ENCODE measurements around the gene MT1B. TPM values are rescaled to one million over a fixed set of nuclear protein-coding genes. Genes with fewer than 3 reads are reported as not detected.

The MT1B gene
- total RNA-seq = not detected
- 1 to 10 TPM in 1 of 2 donors, not detected in 1; 1.1 TPM for polyA plus RNA-seq (ENCODE audit: insufficient read length in 2 of 2)
- long read RNA-seq, donor 1 = 0 reads
- long read RNA-seq, donor 2 = 0 reads
- long read RNA-seq, donor 3 = 0 reads
- long read RNA-seq, donor 4 = 0 reads

- Histone ChIP-seq H3K9me3 (ENCODE audit: control insufficient read depth, insufficient read depth, low read length) (no peaks in the 10 kb centered on the region), H3K27ac (ENCODE audit: low read depth, low read length) (no peak within 1 kb of the TSS), H3K36me3 (ENCODE audit: control insufficient read depth, insufficient read depth, low read length) (no peaks in the 10 kb centered on the region), H3K4me3 (ENCODE audit: low read depth, low read length) (no peak within 1 kb of the TSS), H3K4me1 (ENCODE audit: control insufficient read depth, insufficient read depth, low read length) (no peaks in the 10 kb centered on the region), H3K27me3 (ENCODE audit: control insufficient read depth, insufficient read depth, low read length) (peaks cover 31% of the 10 kb centered on the region)
- no peak for DNase-seq (ENCODE audit: low read depth in 4 of 6, low spot score in 6 of 6)
- WGBS (ENCODE audit: insufficient coverage) = 64% methylated on average over 7 of the region's 7 CpGs
Measured at GRCh38 chr16:56651586-56651985, at the start of gene MT1B. Gene MT1B, plus strand, starts transcription at chr16:56651886. Its CDS starts 68 bp downstream, at chr16:56651954.

GRCh38 chr16:56603589-56603988, 48.1 kb upstream of the MT1B start:
- WGBS (ENCODE audit: insufficient coverage) = 65% methylated on average over 3 of the region's 4 CpGs
- no peaks in the 10 kb centered on the region for H3K36me3 ChIP-seq (ENCODE audit: control insufficient read depth, insufficient read depth, low read length)
- H3K27ac ChIP-seq (ENCODE audit: low read depth, low read length) = no peak overlapping the region
- no peak overlapping the region for H3K4me3 ChIP-seq (ENCODE audit: low read depth, low read length)
- DNase-seq (ENCODE audit: low read depth in 4 of 6, low spot score in 6 of 6) = peak in 2 of 6 donors; percentile 61 to 66
- H3K27me3 ChIP-seq (ENCODE audit: control insufficient read depth, insufficient read depth, low read length) = no peaks in the 10 kb centered on the region
- peaks cover 33% of the 10 kb centered on the region for H3K4me1 ChIP-seq (ENCODE audit: control insufficient read depth, insufficient read depth, low read length)
- no peaks in the 10 kb centered on the region for H3K9me3 ChIP-seq (ENCODE audit: control insufficient read depth, insufficient read depth, low read length)

DNA sequence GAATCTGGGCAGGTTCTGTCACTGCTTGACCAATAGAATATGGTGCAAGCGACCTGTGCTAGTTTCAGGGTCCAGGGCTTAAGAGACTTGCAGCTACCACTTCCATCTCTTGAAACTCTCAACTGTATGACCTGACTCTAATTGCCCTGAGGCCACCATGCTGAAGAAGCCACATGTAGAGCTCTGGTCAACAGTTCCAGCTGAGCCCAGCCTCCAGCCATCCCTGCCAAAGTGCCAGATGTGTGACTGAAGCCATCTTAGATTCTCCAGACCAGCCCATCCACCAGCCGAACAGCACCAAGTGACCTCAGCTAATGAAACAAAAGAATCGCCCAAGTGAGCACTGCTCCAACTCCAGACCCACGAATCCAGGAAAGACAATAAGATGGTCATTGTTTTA, 46.7 kb upstream of the MT1B start:
- 100% methylated on average over 2 of the region's 4 CpGs for WGBS (ENCODE audit: insufficient coverage)
- Histone ChIP-seq H3K27me3 (ENCODE audit: control insufficient read depth, insufficient read depth, low read length) (peaks cover 11% of the 10 kb centered on the region), H3K9me3 (ENCODE audit: control insufficient read depth, insufficient read depth, low read length) (no peaks in the 10 kb centered on the region), H3K36me3 (ENCODE audit: control insufficient read depth, insufficient read depth, low read length) (no peaks in the 10 kb centered on the region), H3K4me1 (ENCODE audit: control insufficient read depth, insufficient read depth, low read length) (peaks cover 43% of the 10 kb centered on the region), H3K27ac (ENCODE audit: low read depth, low read length) (no peak overlapping the region), H3K4me3 (ENCODE audit: low read depth, low read length) (no peak overlapping the region)
- no peak for DNase-seq (ENCODE audit: low read depth in 4 of 6, low spot score in 6 of 6)

- DNase-seq (ENCODE audit: low read depth in 4 of 6, low spot score in 6 of 6) = no peak
- Histone ChIP-seq H3K36me3 (ENCODE audit: control insufficient read depth, insufficient read depth, low read length) (no peaks in the 10 kb centered on the region), H3K4me1 (ENCODE audit: control insufficient read depth, insufficient read depth, low read length) (peaks cover 47% of the 10 kb centered on the region), H3K9me3 (ENCODE audit: control insufficient read depth, insufficient read depth, low read length) (no peaks in the 10 kb centered on the region), H3K27me3 (ENCODE audit: control insufficient read depth, insufficient read depth, low read length) (peaks cover 15% of the 10 kb centered on the region), H3K27ac (ENCODE audit: low read depth, low read length) (no peak overlapping the region), H3K4me3 (ENCODE audit: low read depth, low read length) (no peak overlapping the region)
- no CpG with 5 or more reads among the region's 1 CpG for WGBS (ENCODE audit: insufficient coverage)
Measured at GRCh38 chr16:56605475-56605874, 46.2 kb upstream of the MT1B start.

DNA sequence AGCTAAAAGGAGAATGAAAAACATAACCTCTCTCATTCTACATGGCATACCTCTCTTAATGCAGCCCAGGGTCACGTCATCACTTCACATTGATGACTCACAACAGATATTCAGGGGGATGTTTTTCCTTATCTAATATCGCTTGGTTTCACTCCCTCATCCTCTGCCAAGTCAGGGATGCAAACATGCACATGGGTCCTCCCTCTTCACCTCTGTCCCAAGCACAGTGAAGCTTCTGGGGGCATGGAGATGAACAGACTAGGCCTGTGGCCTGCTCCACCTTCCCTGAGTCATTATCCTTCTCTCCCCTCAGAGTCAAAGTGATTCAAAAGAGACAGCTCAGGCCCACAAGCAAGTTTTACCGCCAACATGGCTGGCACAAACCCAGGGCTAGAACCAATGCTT, 45.6 kb upstream of the MT1B start:
- Histone ChIP-seq H3K36me3 (ENCODE audit: control insufficient read depth, insufficient read depth, low read length) (no peaks in the 10 kb centered on the region), H3K9me3 (ENCODE audit: control insufficient read depth, insufficient read depth, low read length) (no peaks in the 10 kb centered on the region), H3K4me3 (ENCODE audit: low read depth, low read length) (no peak overlapping the region), H3K27ac (ENCODE audit: low read depth, low read length) (peak overlapping the region; percentile 87), H3K27me3 (ENCODE audit: control insufficient read depth, insufficient read depth, low read length) (peaks cover 21% of the 10 kb centered on the region), H3K4me1 (ENCODE audit: control insufficient read depth, insufficient read depth, low read length) (peaks cover 43% of the 10 kb centered on the region)
- WGBS (ENCODE audit: insufficient coverage) = 82% methylated on average over 2 of the region's 3 CpGs
- no peak for DNase-seq (ENCODE audit: low read depth in 4 of 6, low spot score in 6 of 6)

- peak in 2 of 6 donors; percentile 30 to 77 for DNase-seq (ENCODE audit: low read depth in 4 of 6, low spot score in 6 of 6)
- Histone ChIP-seq H3K27me3 (ENCODE audit: control insufficient read depth, insufficient read depth, low read length) (peaks cover 24% of the 10 kb centered on the region), H3K36me3 (ENCODE audit: control insufficient read depth, insufficient read depth, low read length) (no peaks in the 10 kb centered on the region), H3K9me3 (ENCODE audit: control insufficient read depth, insufficient read depth, low read length) (no peaks in the 10 kb centered on the region), H3K27ac (ENCODE audit: low read depth, low read length) (peak overlapping the region; percentile 87), H3K4me1 (ENCODE audit: control insufficient read depth, insufficient read depth, low read length) (peaks cover 42% of the 10 kb centered on the region), H3K4me3 (ENCODE audit: low read depth, low read length) (no peak overlapping the region)
- WGBS (ENCODE audit: insufficient coverage) = 65% methylated on average over 2 of the region's 8 CpGs
Measured at GRCh38 chr16:56606476-56607108, 45.1 kb upstream of the MT1B start.

- peaks cover 26% of the 10 kb centered on the region for H3K27me3 ChIP-seq (ENCODE audit: control insufficient read depth, insufficient read depth, low read length)
- peak overlapping the region; percentile 87 for H3K27ac ChIP-seq (ENCODE audit: low read depth, low read length)
- peaks cover 42% of the 10 kb centered on the region for H3K4me1 ChIP-seq (ENCODE audit: control insufficient read depth, insufficient read depth, low read length)
- H3K36me3 ChIP-seq (ENCODE audit: control insufficient read depth, insufficient read depth, low read length) = no peaks in the 10 kb centered on the region
- peak in 1 of 6 donors; percentile 48 for DNase-seq (ENCODE audit: low read depth in 4 of 6, low spot score in 6 of 6)
- no peak overlapping the region for H3K4me3 ChIP-seq (ENCODE audit: low read depth, low read length)
- no peaks in the 10 kb centered on the region for H3K9me3 ChIP-seq (ENCODE audit: control insufficient read depth, insufficient read depth, low read length)
- 80% methylated on average over 13 of the region's 14 CpGs for WGBS (ENCODE audit: insufficient coverage)
Measured at GRCh38 chr16:56607109-56607618, 44.5 kb upstream of the MT1B start.

GRCh38 chr16:56607675-56608042, 44.0 kb upstream of the MT1B start:
- Histone ChIP-seq H3K4me3 (ENCODE audit: low read depth, low read length) (peak overlapping the region; percentile 47), H3K36me3 (ENCODE audit: control insufficient read depth, insufficient read depth, low read length) (no peaks in the 10 kb centered on the region), H3K4me1 (ENCODE audit: control insufficient read depth, insufficient read depth, low read length) (peaks cover 42% of the 10 kb centered on the region), H3K9me3 (ENCODE audit: control insufficient read depth, insufficient read depth, low read length) (no peaks in the 10 kb centered on the region), H3K27me3 (ENCODE audit: control insufficient read depth, insufficient read depth, low read length) (peaks cover 26% of the 10 kb centered on the region), H3K27ac (ENCODE audit: low read depth, low read length) (peak overlapping the region; percentile 87)
- DNase-seq (ENCODE audit: low read depth in 4 of 6, low spot score in 6 of 6) = no peak
- no CpG with 5 or more reads among the region's 2 CpGs for WGBS (ENCODE audit: insufficient coverage)

DNA sequence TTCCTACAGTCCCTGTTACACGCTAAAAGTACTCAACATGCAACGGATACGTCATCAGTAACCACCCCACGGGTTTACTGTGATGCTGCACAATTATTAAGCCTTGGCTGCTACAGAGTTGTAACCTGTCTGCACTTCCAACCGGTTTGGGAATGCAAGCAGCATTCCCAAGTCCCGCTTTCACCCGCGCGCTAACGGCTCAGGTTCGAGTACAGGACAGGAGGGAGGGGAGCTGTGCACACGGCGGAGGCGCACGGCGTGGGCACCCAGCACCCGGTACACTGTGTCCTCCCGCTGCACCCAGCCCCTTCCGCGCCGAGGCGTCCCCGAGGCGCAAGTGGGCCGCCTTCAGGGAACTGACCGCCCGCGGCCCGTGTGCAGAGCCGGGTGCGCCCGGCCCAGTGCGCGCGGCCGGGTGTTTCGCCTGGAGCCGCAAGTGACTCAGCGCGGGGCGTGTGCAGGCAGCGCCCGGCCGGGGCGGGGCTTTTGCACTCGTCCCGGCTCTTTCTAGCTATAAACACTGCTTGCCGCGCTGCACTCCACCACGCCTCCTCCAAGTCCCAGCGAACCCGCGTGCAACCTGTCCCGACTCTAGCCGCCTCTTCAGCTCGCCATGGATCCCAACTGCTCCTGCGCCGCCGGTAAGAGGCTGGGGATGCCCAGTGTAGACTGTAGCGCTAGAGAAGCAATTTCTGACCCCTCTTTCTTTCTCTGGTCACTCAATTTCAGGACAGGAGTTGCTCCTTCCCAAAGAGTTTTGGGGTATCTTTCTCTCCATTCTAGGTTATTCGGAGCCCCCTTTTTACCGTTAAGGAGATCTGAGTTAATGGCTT, 43.4 kb upstream of the MT1B start, which contains the start of gene MT2A:
TSS of gene MT2A (plus strand) at position 542 of the 833 bp plus-strand sequence. CDS start at position 614, 72 bp downstream.
- H3K36me3 ChIP-seq (ENCODE audit: control insufficient read depth, insufficient read depth, low read length) = no peaks in the 10 kb centered on the region
- no peaks in the 10 kb centered on the region for H3K9me3 ChIP-seq (ENCODE audit: control insufficient read depth, insufficient read depth, low read length)
- peak in 2 of 6 donors; percentile 88 to 94 for DNase-seq (ENCODE audit: low read depth in 4 of 6, low spot score in 6 of 6)
- peaks cover 42% of the 10 kb centered on the region for H3K4me1 ChIP-seq (ENCODE audit: control insufficient read depth, insufficient read depth, low read length)
- peak within 1 kb of the TSS; percentile 58 for H3K4me3 ChIP-seq (ENCODE audit: low read depth, low read length)
- WGBS (ENCODE audit: insufficient coverage) = 9% methylated on average over 56 of the region's 62 CpGs
- H3K27me3 ChIP-seq (ENCODE audit: control insufficient read depth, insufficient read depth, low read length) = peaks cover 26% of the 10 kb centered on the region
- peak within 1 kb of the TSS; percentile 87 for H3K27ac ChIP-seq (ENCODE audit: low read depth, low read length)
